Right lobe of liver (tissue), 6 donors: Measurements from ENCODE around the gene KY. TPM values are rescaled to one million over a fixed set of nuclear protein-coding genes. Genes with fewer than 3 reads are reported as not detected.

Experiments
- ATAC-seq, 4 donors: fragments of 200-7000 bp; cut with Tn5 transposase; one replicate each; pipeline ENCODE4 v1.9.1; 2020; ENCODE audit warnings: mild to moderate bottlenecking in 4 of 4, moderate library complexity in 4 of 4
- DNase-seq, 3 donors: peaks; one replicate each; pipeline ENCODE4 v3.0.0-alpha.2; 2020
- H3K27ac ChIP-seq, 3 donors: fragments of 200-600 bp; one replicate each; pipeline ENCODE4 v1.8.0; 2022
- H3K27me3 ChIP-seq, 2 donors: fragments of 200-600 bp; one replicate each; pipeline ENCODE4 v1.8.0; 2022
- H3K36me3 ChIP-seq, 4 donors: fragments of 200-600 bp; sonication (generic) in 1 of 4; one replicate each; pipeline versions ENCODE4 v1.5.1 to v1.8.0; 2017 to 2022; ENCODE audit warnings: control low read depth in 1 of 4
- H3K4me1 ChIP-seq, 4 donors: fragments of 200-600 bp; sonication (generic) in 1 of 4; one replicate each; pipeline versions ENCODE4 v1.5.1 to v1.8.0; 2017 to 2022; ENCODE audit warnings: control low read depth in 1 of 4
- H3K4me3 ChIP-seq, 3 donors: fragments of 200-600 bp; one replicate each; pipeline ENCODE4 v1.8.0; 2022
- H3K9me3 ChIP-seq, 4 donors: fragments of 200-600 bp; sonication (generic) in 1 of 4; one replicate each; pipeline versions ENCODE4 v1.5.1 to v1.8.0; 2017 to 2022; ENCODE audit warnings: control low read depth in 1 of 4
- CTCF ChIP-seq, 4 donors: fragments of 200-600 bp in 3 of 4; fragments of 450-650 bp in 1 of 4; IDR thresholded peaks; one replicate each; pipeline versions ENCODE4 v1.5.1 to v1.8.0; 2016 to 2022; ENCODE audit warnings: antibody characterized with exemption in 4 of 4, mild to moderate bottlenecking in 2 of 4
- POLR2A ChIP-seq: fragments of 450-650 bp; IDR thresholded peaks from one replicate; pipeline ENCODE4 v1.6.1; 2017; ENCODE audit warnings: antibody characterized with exemption, mild to moderate bottlenecking
- WGBS: methylation state at CpG from one replicate; pipeline ENCODE4 v1.1.6; 2018; ENCODE audit warnings: low coverage, low lambda C conversion rate; ENCODE audit not compliant: insufficient coverage; ENCODE audit errors: missing lambda C conversion rate; 5-methylcytosine and 5-hydroxymethylcytosine counted together
- intact Hi-C, 2 donors: fragments of 100-400 bp; cut with DNase I; formaldehyde crosslinking; loops; one replicate each; pipeline versions ENCODE4 v1.11.2 to v1.14.1; 2022
- long read RNA-seq: library from polyadenylated mRNA; unstranded; transcript quantifications from one replicate; pipeline ENCODE4 v2.0.0, GENCODE V29; 2019
- total RNA-seq, 6 experiments: library from RNA; depleted of rRNA in 2 of 6; stranded (reverse); fragments of >200 nt in 2 of 6; fragmentation: NEBNext Ultra II Directional in 3 of 6; extraction: Animal tissue kit (Norgen Biotek cat#: 25700) in 3 of 6; gene quantifications; one replicate each; pipeline versions ENCODE4 v1.1.0 to v1.2.4, GENCODE V29; 2016 to 2023
- donor health status: DM: no; HTN: yes; CAD: no.
- donor health status: DM: no; HTN: no; CAD: no.
- donor health status: DM: no; HTN: no; CAD: no.
- donor health status: DM: no; HTN: yes; CAD: no.
- donor health status: DM: no; HTN: yes; CAD: no.

KY gene
- total RNA-seq = not detected
- long read RNA-seq = 0 reads

- H3K9me3 ChIP-seq = no peaks in the 10 kb centered on the region
- ATAC-seq (peak in 3 of 4 donors; percentile 23 to 71 (median 33)), DNase-seq (peak in 1 of 3 donors; percentile 33)
- TF ChIP-seq CTCF (IDR thresholded peaks at IDR 0.05) (no peak), POLR2A (no peak)
- intact Hi-C loops = no loop called here
- no peak within 1 kb of the TSS for H3K27ac ChIP-seq
- H3K27me3 ChIP-seq = no peaks in the 10 kb centered on the region
- 3% methylated on average over 21 of the region's 77 CpGs for WGBS
- H3K4me1 ChIP-seq = peaks cover 0 to 10% (median 0%) of the 10 kb centered on the region in 4 donors
- peak within 1 kb of the TSS in 1 of 3 donors; percentile 37 for H3K4me3 ChIP-seq
- no peaks in the 10 kb centered on the region for H3K36me3 ChIP-seq
These were observed at the start of gene KY for GRCh38 chr3:134650431-134651346. Gene KY, minus strand, starts transcription at chr3:134651022. Its CDS starts 62 bp downstream, at chr3:134650960.

GRCh38 chr3:134699721-134700120, 48.9 kb upstream of the KY start:
- H3K9me3 ChIP-seq = no peaks in the 10 kb centered on the region
- ATAC-seq = no peak
- intact Hi-C loops = no loop called here
- no peaks in the 10 kb centered on the region for H3K27me3 ChIP-seq
- TF ChIP-seq POLR2A (no peak), CTCF (IDR thresholded peaks at IDR 0.05) (no peak)
- WGBS = 70% methylated on average over 2 of the region's 3 CpGs
- DNase-seq = no peak
- no peaks in the 10 kb centered on the region for H3K4me1 ChIP-seq
- no peak overlapping the region for H3K27ac ChIP-seq
- H3K36me3 ChIP-seq = no peaks in the 10 kb centered on the region
- no peak overlapping the region for H3K4me3 ChIP-seq

GRCh38 chr3:134699141-134699711, 48.4 kb upstream of the KY start:
- ATAC-seq (peak in 1 of 4 donors; percentile 14), DNase-seq (no peak)
- TF ChIP-seq POLR2A (no peak), CTCF (IDR thresholded peaks at IDR 0.05) (no peak)
- Histone ChIP-seq H3K9me3 (no peaks in the 10 kb centered on the region), H3K27ac (no peak overlapping the region), H3K36me3 (no peaks in the 10 kb centered on the region), H3K4me3 (no peak overlapping the region), H3K27me3 (no peaks in the 10 kb centered on the region), H3K4me1 (no peaks in the 10 kb centered on the region)
- intact Hi-C loops = no loop called here
- WGBS = 56% methylated on average over 7 of the region's 8 CpGs

- TF ChIP-seq POLR2A = no peak
- TF ChIP-seq CTCF (IDR thresholded peaks at IDR 0.05) = no peak
- Histone ChIP-seq H3K27ac (no peak overlapping the region), H3K27me3 (no peaks in the 10 kb centered on the region), H3K36me3 (no peaks in the 10 kb centered on the region), H3K9me3 (no peaks in the 10 kb centered on the region), H3K4me1 (no peaks in the 10 kb centered on the region), H3K4me3 (no peak overlapping the region)
- intact Hi-C loops = no loop called here
- DNase-seq (no peak), ATAC-seq (no peak)
- WGBS = 68% methylated on average over 4 of the region's 11 CpGs
These were observed 47.2 kb upstream of the KY start for GRCh38 chr3:134697830-134698689.
